Erythroblast (primary cell): ENCODE results near the gene GORAB.

ENCODE experiments used
- GATA1 ChIP-seq: IDR thresholded peaks from 2 replicates; pipeline ENCODE4 v1.6.1; 2011; ENCODE audit warnings: low read depth, mild to moderate bottlenecking, control low read depth, low read length, moderate library complexity
- POLR2A ChIP-seq: IDR thresholded peaks from 2 replicates; pipeline ENCODE4 v1.6.1; 2011; ENCODE audit warnings: mild to moderate bottlenecking, low read length

GRCh38 chr1:170518965-170519364 is 13.0 kb upstream of the GORAB start:
- TF ChIP-seq POLR2A (no peak), GATA1 (no peak)
